ENCODE data around the gene INPP5D.

Gene INPP5D

DNA sequence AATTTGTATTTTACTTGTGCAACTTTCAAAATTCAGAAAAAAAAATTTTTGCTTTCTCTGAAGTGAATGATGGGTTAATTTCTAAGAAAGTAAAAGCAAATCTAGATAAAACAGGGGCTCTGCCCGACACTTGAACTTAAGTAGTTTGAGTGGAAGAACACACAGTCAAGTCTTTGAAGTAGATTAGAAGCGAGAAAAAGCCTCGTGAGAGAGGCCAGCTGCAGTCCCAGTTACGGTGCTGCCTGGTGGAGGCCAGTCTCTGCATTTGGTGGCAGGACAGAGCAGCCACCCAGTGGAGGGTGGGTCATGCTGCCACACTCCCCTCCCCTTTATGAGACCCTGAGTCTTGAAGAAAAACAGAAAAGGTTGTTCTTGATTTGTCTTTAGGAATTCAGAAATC lies 81.8 kb downstream of the INPP5D start:
- H3K4me1 ChIP-seq (ENCODE audit: control insufficient read depth in 2 of 2, insufficient read depth in 1 of 2, low read depth in 1 of 2, low read length in 2 of 2) = peaks cover 5 to 6% of the 10 kb centered on the region in 2 donors
- no peak overlapping the region for H2BK12ac ChIP-seq (ENCODE audit: low read length)
- no peak overlapping the region for H2AFZ ChIP-seq (ENCODE audit: low read length)
- no peak overlapping the region for H3K9ac ChIP-seq (ENCODE audit: low read depth, low read length, poor library complexity)
- no peaks in the 10 kb centered on the region for H3K27me3 ChIP-seq (ENCODE audit: control insufficient read depth in 3 of 3, insufficient read depth in 3 of 3, low read depth in 1 of 3, low read length in 3 of 3)
- no peak overlapping the region for H3K18ac ChIP-seq (ENCODE audit: low read length)
- no peak overlapping the region for H3K27ac ChIP-seq (replicated peaks; ENCODE audit: low read length)
- no peaks in the 10 kb centered on the region for H3K79me1 ChIP-seq (ENCODE audit: low read depth, low read length)
- no peak overlapping the region for H3K23ac ChIP-seq (ENCODE audit: low read depth, low read length, poor library complexity)
- no peak overlapping the region for H3K4me3 ChIP-seq (ENCODE audit: low read length in 2 of 2)
- no peak overlapping the region for H2AK5ac ChIP-seq (ENCODE audit: low read depth, low read length)
- H4K8ac ChIP-seq (ENCODE audit: low read depth, low read length) = no peak overlapping the region
- H3K14ac ChIP-seq (ENCODE audit: low read length) = no peak overlapping the region
- no peak overlapping the region for H3K4ac ChIP-seq (ENCODE audit: low read length)
- H2BK120ac ChIP-seq (ENCODE audit: low read depth, low read length) = no peak overlapping the region
- H3K36me3 ChIP-seq (replicated peaks in 1 of 2; ENCODE audit: control insufficient read depth in 2 of 2, insufficient read depth in 2 of 2, low read length in 2 of 2) = no peaks in the 10 kb centered on the region
- no peak overlapping the region for H3K4me2 ChIP-seq (ENCODE audit: insufficient read depth, low read length, poor library complexity, severe bottlenecking)
- H4K91ac ChIP-seq (ENCODE audit: low read depth, low read length, poor library complexity) = no peak overlapping the region
- H3K9me3 ChIP-seq (replicated peaks in 1 of 2; ENCODE audit: control insufficient read depth in 2 of 2, insufficient read depth in 1 of 2, low read depth in 1 of 2, low read length in 2 of 2) = no peaks in the 10 kb centered on the region
- no peak overlapping the region for H2BK15ac ChIP-seq (ENCODE audit: low read length)
- DNase-seq (ENCODE audit: low spot score) = no peak
- no peak overlapping the region for H2BK5ac ChIP-seq (ENCODE audit: low read length)
- WGBS, 2 donors (ENCODE audit: extremely low coverage in 2 of 2, insufficient read length in 2 of 2, insufficient replicate concordance in 1 of 2) = no CpG with 5 or more reads among the region's 4 CpGs

DNA sequence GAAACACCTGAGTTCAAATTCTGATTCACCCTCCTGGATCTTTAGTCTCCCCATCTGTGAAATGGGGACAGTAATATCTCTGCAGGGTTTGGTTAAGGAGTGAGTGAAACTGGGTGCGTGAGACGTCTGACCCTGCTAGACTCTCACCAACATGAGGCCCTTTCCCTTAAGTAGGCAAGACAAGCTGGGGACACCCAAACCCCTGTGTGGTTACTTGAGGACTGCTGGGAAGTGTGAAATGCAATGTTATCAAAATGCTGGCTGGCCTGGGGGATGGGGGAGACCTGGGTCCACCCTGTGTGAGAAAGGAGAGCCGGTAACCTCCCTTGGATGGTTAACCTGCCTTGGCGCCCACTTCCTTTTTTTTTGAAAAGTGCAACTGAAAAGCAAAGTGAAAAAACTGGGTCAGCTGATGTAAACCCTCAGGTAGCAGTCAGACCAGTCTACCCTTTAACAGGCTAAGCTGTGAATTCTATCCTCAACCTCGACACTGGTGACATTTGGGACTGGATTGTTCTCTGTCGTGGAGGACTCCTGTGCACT lies 82.3 kb downstream of the INPP5D start:
- DNase-seq (ENCODE audit: low spot score) = no peak
- Histone ChIP-seq H2BK12ac (ENCODE audit: low read length) (no peak overlapping the region), H3K27me3 (ENCODE audit: control insufficient read depth in 3 of 3, insufficient read depth in 3 of 3, low read depth in 1 of 3, low read length in 3 of 3) (no peaks in the 10 kb centered on the region)

DNA sequence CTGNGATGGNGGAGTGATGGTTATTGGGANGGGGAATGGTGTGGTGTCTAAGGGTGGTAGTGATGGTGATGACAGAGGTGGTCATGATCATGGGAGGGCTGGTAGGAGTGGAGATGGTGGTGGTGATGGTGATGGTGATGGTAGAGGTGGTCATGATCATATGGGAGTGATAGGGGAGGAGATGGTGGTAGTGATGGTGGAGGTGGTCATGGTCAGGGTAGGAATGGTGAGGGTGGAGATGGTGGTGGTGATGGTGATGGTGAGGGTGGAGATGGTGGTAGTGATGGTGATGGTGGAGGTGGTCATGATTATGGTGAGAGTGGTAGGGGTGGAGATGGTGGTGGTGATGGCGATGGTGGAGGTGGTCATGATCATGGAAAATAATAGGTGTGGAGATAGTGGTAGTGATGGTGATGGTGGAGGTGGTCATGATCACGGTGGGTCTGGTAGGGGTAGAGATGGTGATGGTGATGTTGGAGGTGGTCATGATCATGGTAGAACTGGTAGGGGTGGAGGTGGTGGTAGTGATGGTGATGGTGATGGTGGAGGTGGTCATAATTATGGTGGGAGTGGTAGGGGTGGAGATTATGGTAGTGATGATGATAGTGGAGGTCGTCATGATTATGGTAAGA lies 83.7 kb downstream of the INPP5D start:
- no peak for DNase-seq (ENCODE audit: low spot score)

More for the DNA sequence above, 82.3 kb downstream of the INPP5D start:
- no peak overlapping the region for H4K8ac ChIP-seq (ENCODE audit: low read depth, low read length)
- no peak overlapping the region for H2AFZ ChIP-seq (ENCODE audit: low read length)
- H2AK5ac ChIP-seq (ENCODE audit: low read depth, low read length) = no peak overlapping the region
- H3K14ac ChIP-seq (ENCODE audit: low read length) = no peak overlapping the region
- no CpG with 5 or more reads among the region's 6 CpGs for WGBS, 2 donors (ENCODE audit: extremely low coverage in 2 of 2, insufficient read length in 2 of 2, insufficient replicate concordance in 1 of 2)
- no peaks in the 10 kb centered on the region for H3K79me1 ChIP-seq (ENCODE audit: low read depth, low read length)
- no peak overlapping the region for H3K4ac ChIP-seq (ENCODE audit: low read length)
- H3K4me1 ChIP-seq (ENCODE audit: control insufficient read depth in 2 of 2, insufficient read depth in 1 of 2, low read depth in 1 of 2, low read length in 2 of 2) = peaks cover 5 to 6% of the 10 kb centered on the region in 2 donors
- no peak overlapping the region for H3K18ac ChIP-seq (ENCODE audit: low read length)
- H3K36me3 ChIP-seq (replicated peaks in 1 of 2; ENCODE audit: control insufficient read depth in 2 of 2, insufficient read depth in 2 of 2, low read length in 2 of 2) = no peaks in the 10 kb centered on the region
- H2BK120ac ChIP-seq (ENCODE audit: low read depth, low read length) = no peak overlapping the region
- H3K23ac ChIP-seq (ENCODE audit: low read depth, low read length, poor library complexity) = no peak overlapping the region
- no peak overlapping the region for H3K9ac ChIP-seq (ENCODE audit: low read depth, low read length, poor library complexity)
- H2BK15ac ChIP-seq (ENCODE audit: low read length) = no peak overlapping the region
- H2BK5ac ChIP-seq (ENCODE audit: low read length) = no peak overlapping the region
- H3K4me2 ChIP-seq (ENCODE audit: insufficient read depth, low read length, poor library complexity, severe bottlenecking) = no peak overlapping the region
- no peak overlapping the region for H3K27ac ChIP-seq (replicated peaks; ENCODE audit: low read length)
- no peak overlapping the region for H4K91ac ChIP-seq (ENCODE audit: low read depth, low read length, poor library complexity)
- H3K4me3 ChIP-seq (ENCODE audit: low read length in 2 of 2) = no peak overlapping the region
- no peaks in the 10 kb centered on the region for H3K9me3 ChIP-seq (replicated peaks in 1 of 2; ENCODE audit: control insufficient read depth in 2 of 2, insufficient read depth in 1 of 2, low read depth in 1 of 2, low read length in 2 of 2)

DNA sequence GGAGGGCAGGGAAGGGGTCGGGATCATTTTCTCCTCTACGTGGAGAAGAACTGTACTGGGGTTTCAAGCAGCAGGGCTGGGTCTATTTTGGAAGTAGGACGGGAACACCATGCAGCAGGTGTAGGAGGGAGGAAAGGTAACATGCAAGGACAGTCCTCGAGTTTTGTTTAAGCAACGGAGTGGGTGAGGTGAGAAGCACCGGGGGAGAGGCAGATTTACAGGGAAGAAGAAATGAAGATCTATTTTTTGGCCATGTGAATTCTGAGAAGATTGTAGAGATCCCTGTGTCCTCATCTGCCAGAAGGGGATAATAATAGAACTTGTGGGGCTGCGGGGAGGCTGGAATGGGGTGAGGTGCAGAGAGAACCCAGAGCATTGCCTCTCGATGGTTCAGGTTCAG lies 85.6 kb downstream of the INPP5D start:
- Histone ChIP-seq H3K23ac (ENCODE audit: low read depth, low read length, poor library complexity) (no peak overlapping the region), H3K9me3 (replicated peaks in 1 of 2; ENCODE audit: control insufficient read depth in 2 of 2, insufficient read depth in 1 of 2, low read depth in 1 of 2, low read length in 2 of 2) (no peaks in the 10 kb centered on the region), H3K79me1 (ENCODE audit: low read depth, low read length) (no peaks in the 10 kb centered on the region), H3K4me1 (ENCODE audit: control insufficient read depth in 2 of 2, insufficient read depth in 1 of 2, low read depth in 1 of 2, low read length in 2 of 2) (no peaks in the 10 kb centered on the region), H3K4me2 (ENCODE audit: insufficient read depth, low read length, poor library complexity, severe bottlenecking) (no peak overlapping the region), H3K36me3 (replicated peaks in 1 of 2; ENCODE audit: control insufficient read depth in 2 of 2, insufficient read depth in 2 of 2, low read length in 2 of 2) (no peaks in the 10 kb centered on the region), H3K4me3 (ENCODE audit: low read length in 2 of 2) (no peak overlapping the region), H3K14ac (ENCODE audit: low read length) (no peak overlapping the region), H3K18ac (ENCODE audit: low read length) (no peak overlapping the region), H2AK5ac (ENCODE audit: low read depth, low read length) (no peak overlapping the region), H2BK12ac (ENCODE audit: low read length) (no peak overlapping the region), H3K4ac (ENCODE audit: low read length) (no peak overlapping the region), H3K9ac (ENCODE audit: low read depth, low read length, poor library complexity) (no peak overlapping the region), H4K8ac (ENCODE audit: low read depth, low read length) (no peak overlapping the region), H3K27ac (replicated peaks; ENCODE audit: low read length) (no peak overlapping the region), H2BK5ac (ENCODE audit: low read length) (no peak overlapping the region), H2AFZ (ENCODE audit: low read length) (no peak overlapping the region), H3K27me3 (ENCODE audit: control insufficient read depth in 3 of 3, insufficient read depth in 3 of 3, low read depth in 1 of 3, low read length in 3 of 3) (no peaks in the 10 kb centered on the region), H2BK15ac (ENCODE audit: low read length) (no peak overlapping the region), H4K91ac (ENCODE audit: low read depth, low read length, poor library complexity) (no peak overlapping the region), H2BK120ac (ENCODE audit: low read depth, low read length) (no peak overlapping the region)
- WGBS, 2 donors (ENCODE audit: extremely low coverage in 2 of 2, insufficient read length in 2 of 2, insufficient replicate concordance in 1 of 2) = no CpG with 5 or more reads among the region's 8 CpGs
- DNase-seq (ENCODE audit: low spot score) = no peak

More for the DNA sequence above, 83.7 kb downstream of the INPP5D start:
- Histone ChIP-seq H3K18ac (ENCODE audit: low read length) (no peak overlapping the region), H2AK5ac (ENCODE audit: low read depth, low read length) (no peak overlapping the region), H3K4me2 (ENCODE audit: insufficient read depth, low read length, poor library complexity, severe bottlenecking) (no peak overlapping the region), H3K14ac (ENCODE audit: low read length) (no peak overlapping the region), H2BK120ac (ENCODE audit: low read depth, low read length) (no peak overlapping the region), H3K79me1 (ENCODE audit: low read depth, low read length) (no peaks in the 10 kb centered on the region), H2BK12ac (ENCODE audit: low read length) (no peak overlapping the region), H2BK15ac (ENCODE audit: low read length) (no peak overlapping the region), H4K8ac (ENCODE audit: low read depth, low read length) (no peak overlapping the region), H3K4ac (ENCODE audit: low read length) (no peak overlapping the region), H3K27me3 (ENCODE audit: control insufficient read depth in 3 of 3, insufficient read depth in 3 of 3, low read depth in 1 of 3, low read length in 3 of 3) (no peaks in the 10 kb centered on the region), H4K91ac (ENCODE audit: low read depth, low read length, poor library complexity) (no peak overlapping the region), H3K9me3 (replicated peaks in 1 of 2; ENCODE audit: control insufficient read depth in 2 of 2, insufficient read depth in 1 of 2, low read depth in 1 of 2, low read length in 2 of 2) (no peaks in the 10 kb centered on the region), H2AFZ (ENCODE audit: low read length) (no peak overlapping the region), H2BK5ac (ENCODE audit: low read length) (no peak overlapping the region), H3K9ac (ENCODE audit: low read depth, low read length, poor library complexity) (peak overlapping the region; percentile 9), H3K36me3 (replicated peaks in 1 of 2; ENCODE audit: control insufficient read depth in 2 of 2, insufficient read depth in 2 of 2, low read length in 2 of 2) (no peaks in the 10 kb centered on the region), H3K4me1 (ENCODE audit: control insufficient read depth in 2 of 2, insufficient read depth in 1 of 2, low read depth in 1 of 2, low read length in 2 of 2) (peaks cover 5 to 6% of the 10 kb centered on the region in 2 donors), H3K4me3 (ENCODE audit: low read length in 2 of 2) (peak overlapping the region in 1 of 2 donors; percentile 44), H3K23ac (ENCODE audit: low read depth, low read length, poor library complexity) (no peak overlapping the region), H3K27ac (replicated peaks; ENCODE audit: low read length) (no peak overlapping the region)
- 100% methylated on average over 1 of the region's 3 CpGs; no CpG with 5 or more reads in 1 of the 2 donors for WGBS, 2 donors (ENCODE audit: extremely low coverage in 2 of 2, insufficient read length in 2 of 2, insufficient replicate concordance in 1 of 2)

Data from neuronal stem cell (in vitro differentiated cells).